ENCODE results near the gene TRPM1. TPM values are rescaled to one million over a fixed set of nuclear protein-coding genes. Genes with fewer than 3 reads are reported as not detected.

Gene TRPM1
- total and polyA plus RNA-seq, 9 donors, result 0.12 TPM; not detected in 8

GRCh38 chr15:31037731-31038477, 63.6 kb downstream of the TRPM1 start:
- H3K27me3 ChIP-seq, result no peaks in the 10 kb centered on the region
- DNase-seq, result no peak
- H3K27ac ChIP-seq, result no peak overlapping the region
- 94% methylated on average over 10 of the region's 10 CpGs for WGBS, 3 donors
- TF ChIP-seq CTCF (IDR thresholded peaks at IDR 0.05), result no peak
- no peak for TF ChIP-seq EP300 (IDR thresholded peaks at IDR 0.05)
- no peaks in the 10 kb centered on the region for H3K36me3 ChIP-seq
- H3K4me3 ChIP-seq, result no peak overlapping the region
- intact Hi-C loops (cut with DNase I), result no loop called here
- no peaks in the 10 kb centered on the region for H3K9me3 ChIP-seq
- H3K4me1 ChIP-seq (ENCODE audit: insufficient read depth), result no peaks in the 10 kb centered on the region

- no peaks in the 10 kb centered on the region for H3K36me3 ChIP-seq
- no peak overlapping the region for H3K4me3 ChIP-seq
- H3K27me3 ChIP-seq, result no peaks in the 10 kb centered on the region
- no peak overlapping the region for H3K27ac ChIP-seq
- 94 to 96% (median 95%) methylated on average over 9 of the region's 9 CpGs for WGBS, 3 donors
- intact Hi-C loops (cut with DNase I), result no loop called here
- peaks cover 2% of the 10 kb centered on the region for H3K4me1 ChIP-seq (ENCODE audit: insufficient read depth)
- H3K9me3 ChIP-seq, result no peaks in the 10 kb centered on the region
- DNase-seq, result no peak
- TF ChIP-seq EP300 (IDR thresholded peaks at IDR 0.05) (no peak), CTCF (IDR thresholded peaks at IDR 0.05) (no peak), POLR2A (IDR thresholded peaks at IDR 0.05) (no peak)
Measured at GRCh38 chr15:31036783-31037182, 64.7 kb downstream of the TRPM1 start.

- DNase-seq, result no peak
- Histone ChIP-seq H3K27ac (no peak overlapping the region), H3K4me1 (ENCODE audit: insufficient read depth) (peaks cover 2% of the 10 kb centered on the region), H3K27me3 (no peaks in the 10 kb centered on the region), H3K4me3 (no peak overlapping the region), H3K9me3 (no peaks in the 10 kb centered on the region), H3K36me3 (no peaks in the 10 kb centered on the region)
- WGBS, 3 donors, result 68 to 79% (median 69%) methylated on average over 7 of the region's 7 CpGs
- TF ChIP-seq POLR2A (IDR thresholded peaks at IDR 0.05) (no peak), EP300 (IDR thresholded peaks at IDR 0.05) (no peak), CTCF (IDR thresholded peaks at IDR 0.05) (no peak)
- intact Hi-C loops (cut with DNase I), result no loop called here
Measured at GRCh38 chr15:31035610-31036009, 65.9 kb downstream of the TRPM1 start.

- Histone ChIP-seq H3K4me1 (ENCODE audit: insufficient read depth) (peaks cover 2% of the 10 kb centered on the region), H3K36me3 (no peaks in the 10 kb centered on the region), H3K27me3 (no peaks in the 10 kb centered on the region), H3K9me3 (no peaks in the 10 kb centered on the region), H3K4me3 (no peak overlapping the region), H3K27ac (no peak overlapping the region)
- DNase-seq, result no peak
- intact Hi-C loops (cut with DNase I), result no loop called here
- TF ChIP-seq CTCF (IDR thresholded peaks at IDR 0.05), result no peak
- no peak for TF ChIP-seq POLR2A (IDR thresholded peaks at IDR 0.05)
- TF ChIP-seq EP300 (IDR thresholded peaks at IDR 0.05), result no peak
- 58 to 64% (median 59%) methylated on average over 4 of the region's 4 CpGs for WGBS, 3 donors
Measured at GRCh38 chr15:31034152-31034551, 67.4 kb downstream of the TRPM1 start.
